Colonic mucosa (tissue), 4 donors: ENCODE results near the gene CD302. TPM values are rescaled to one million over a fixed set of nuclear protein-coding genes. Genes with fewer than 3 reads are reported as not detected.
"Not testable (repeated sequence)": the region's sequence is repeated elsewhere in the genome, so short reads cannot be mapped to it uniquely, and the experiment has no call there.

Experiments
- DNase-seq: peaks from one replicate; pipeline ENCODE4 v3.0.0-alpha.2; 2020
- H3K27ac ChIP-seq: fragments of 200-600 bp; one replicate; pipeline ENCODE4 v1.8.0; 2021
- H3K27me3 ChIP-seq: fragments of 200-600 bp; one replicate; pipeline ENCODE4 v1.8.0; 2021
- H3K36me3 ChIP-seq: fragments of 200-600 bp; one replicate; pipeline ENCODE4 v1.8.0; 2021
- H3K4me1 ChIP-seq: fragments of 200-600 bp; one replicate; pipeline ENCODE4 v1.8.0; 2021; ENCODE audit warnings: mild to moderate bottlenecking
- H3K4me3 ChIP-seq: fragments of 200-600 bp; one replicate; pipeline ENCODE4 v1.8.0; 2021
- H3K9ac ChIP-seq, 2 donors: one replicate each; pipeline ENCODE4 v1.7.0; 2013; ENCODE audit warnings: control low read depth in 2 of 2, low read depth in 2 of 2, low read length in 2 of 2
- H3K9me3 ChIP-seq: fragments of 200-600 bp; one replicate; pipeline ENCODE4 v1.8.0; 2021
- CTCF ChIP-seq: fragments of 200-600 bp; IDR thresholded peaks from one replicate; pipeline ENCODE4 v1.8.0; 2022; ENCODE audit warnings: antibody characterized with exemption, mild to moderate bottlenecking
- intact Hi-C: fragments of 100-400 bp; cut with DNase I; formaldehyde crosslinking; loops from one replicate; pipeline ENCODE4 v1.14.1; 2022
- total RNA-seq, 2 donors: library from RNA; stranded (reverse); fragmentation: NEBNext Ultra II Directional in 1 of 2; extraction: Animal tissue kit (Norgen Biotek cat#: 25700) in 1 of 2; gene quantifications; one replicate each; pipeline ENCODE4 v1.2.1, GENCODE V29; 2021
- donor health status: healthy.
- donor health status: DM: no; HTN: no; CAD: no.
- donor health status: DM: no; HTN: no; CAD: no.

CD302 gene
- total RNA-seq, 2 donors from 2014 or later, result 8.5 to 15.1 TPM

GRCh38 chr2:159753797-159754196, 44.2 kb downstream of the CD302 start:
- TF ChIP-seq CTCF, result no peak
- Histone ChIP-seq H3K9ac (no peak overlapping the region), H3K4me3 (no peak overlapping the region), H3K27ac (no peak overlapping the region), H3K27me3 (no peaks in the 10 kb centered on the region), H3K9me3 (no peaks in the 10 kb centered on the region), H3K4me1 (no peaks in the 10 kb centered on the region), H3K36me3 (no peaks in the 10 kb centered on the region)
- DNase-seq, result no peak
- intact Hi-C loops, result no loop called here

- H3K36me3 ChIP-seq, result peaks cover 6% of the 10 kb centered on the region
- no peak overlapping the region for H3K27ac ChIP-seq
- H3K9ac ChIP-seq, result no peak overlapping the region
- H3K4me1 ChIP-seq, result no peaks in the 10 kb centered on the region
- no peak for DNase-seq
- no peak overlapping the region for H3K4me3 ChIP-seq
- no peaks in the 10 kb centered on the region for H3K27me3 ChIP-seq
- intact Hi-C loops, result no loop called here
- no peak for TF ChIP-seq CTCF
- H3K9me3 ChIP-seq, result no peaks in the 10 kb centered on the region
These were observed 47.1 kb downstream of the CD302 start for GRCh38 chr2:159750873-159751272.

GRCh38 chr2:159748089-159748488, 49.9 kb downstream of the CD302 start:
- Histone ChIP-seq H3K36me3 (peaks cover 6% of the 10 kb centered on the region), H3K4me3 (no peak overlapping the region), H3K9me3 (no peaks in the 10 kb centered on the region), H3K27me3 (no peaks in the 10 kb centered on the region), H3K4me1 (no peaks in the 10 kb centered on the region), H3K27ac (no peak overlapping the region), H3K9ac (no peak overlapping the region)
- no peak for DNase-seq
- no peak for TF ChIP-seq CTCF
- intact Hi-C loops, result no loop called here

GRCh38 chr2:159745237-159745636, 52.8 kb downstream of the CD302 start:
- intact Hi-C loops, H3K9me3 ChIP-seq, H3K9ac ChIP-seq, H3K4me1 ChIP-seq, H3K36me3 ChIP-seq, H3K4me3 ChIP-seq, DNase-seq, H3K27me3 ChIP-seq, H3K27ac ChIP-seq: not testable (repeated sequence)

GRCh38 chr2:159744363-159744762, 53.6 kb downstream of the CD302 start:
- intact Hi-C loops, result no loop called here
- Histone ChIP-seq H3K9ac (no peak overlapping the region), H3K36me3 (peaks cover 6% of the 10 kb centered on the region), H3K9me3 (no peaks in the 10 kb centered on the region), H3K4me3 (no peak overlapping the region), H3K4me1 (no peaks in the 10 kb centered on the region), H3K27me3 (no peaks in the 10 kb centered on the region), H3K27ac (no peak overlapping the region)
- no peak for TF ChIP-seq CTCF
- DNase-seq, result no peak

GRCh38 chr2:159742846-159743245, 55.2 kb downstream of the CD302 start:
- DNase-seq, result no peak
- TF ChIP-seq CTCF, result no peak
- Histone ChIP-seq H3K9ac (no peak overlapping the region), H3K27ac (no peak overlapping the region), H3K27me3 (no peaks in the 10 kb centered on the region), H3K36me3 (peaks cover 6% of the 10 kb centered on the region), H3K9me3 (no peaks in the 10 kb centered on the region), H3K4me1 (no peaks in the 10 kb centered on the region), H3K4me3 (no peak overlapping the region)
- intact Hi-C loops, result no loop called here
